Measurements from ENCODE around the gene SETD4.

DNA sequence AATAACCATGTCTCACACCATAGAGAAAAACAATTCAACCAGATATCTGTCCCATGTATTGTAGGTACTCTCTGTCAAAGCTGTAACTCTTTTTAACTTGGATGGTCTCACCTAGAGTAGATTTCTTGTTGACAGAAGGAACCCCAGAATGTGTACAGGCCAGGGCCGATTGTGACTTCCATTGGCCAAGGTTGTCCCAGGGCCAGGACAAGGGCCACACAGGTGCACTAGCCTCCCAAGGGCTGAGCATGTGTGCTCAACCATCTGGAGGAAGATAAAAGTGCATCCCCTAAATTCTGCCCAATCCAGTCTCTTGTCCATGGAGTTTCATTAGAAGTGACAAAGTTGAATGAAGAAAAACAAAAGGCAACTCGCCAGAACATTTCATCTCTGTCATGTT lies 51.8 kb downstream of the SETD4 start:
- no peak for TF ChIP-seq CTCF (conservative IDR thresholded peaks at IDR 0.05; ENCODE audit: low read length)
- no peak for TF ChIP-seq EZH2phosphoT487 (IDR thresholded peaks at IDR 0.05; ENCODE audit: borderline replicate concordance)
